HG02943 (cell line): ENCODE data around the gene CCDC63.
"Not testable (repeated sequence)": the region's sequence is repeated elsewhere in the genome, so short reads cannot be mapped to it uniquely, and the experiment has no call there.

Source experiments
- ATAC-seq: cut with Tn5 transposase; IDR thresholded peaks from one replicate; pipeline ENCODE4 v1.9.1; 2021; ENCODE audit warnings: mild to moderate bottlenecking, low read depth, moderate library complexity; ENCODE audit not compliant: unreplicated experiment

Gene CCDC63

DNA sequence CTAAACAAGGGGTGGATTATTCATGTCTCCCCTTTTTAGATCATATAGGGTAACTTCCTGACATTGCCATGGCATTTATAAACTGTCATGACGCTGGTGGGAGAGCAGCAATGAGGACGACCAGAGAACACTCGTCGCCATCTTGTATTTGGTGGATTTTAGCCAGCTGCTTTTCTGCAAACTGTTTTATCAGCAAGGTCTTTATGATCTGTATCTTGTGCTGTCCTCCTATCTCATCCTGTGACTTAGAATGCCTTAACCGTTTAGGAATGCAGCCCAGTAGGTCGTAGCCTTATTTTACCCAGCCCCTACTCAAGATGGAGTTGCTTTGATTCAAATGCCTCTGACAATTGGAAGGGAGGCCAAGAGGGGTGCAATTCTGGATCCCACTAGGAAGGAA lies 5.8 kb upstream of the CCDC63 start:
- no peak for ATAC-seq

DNA sequence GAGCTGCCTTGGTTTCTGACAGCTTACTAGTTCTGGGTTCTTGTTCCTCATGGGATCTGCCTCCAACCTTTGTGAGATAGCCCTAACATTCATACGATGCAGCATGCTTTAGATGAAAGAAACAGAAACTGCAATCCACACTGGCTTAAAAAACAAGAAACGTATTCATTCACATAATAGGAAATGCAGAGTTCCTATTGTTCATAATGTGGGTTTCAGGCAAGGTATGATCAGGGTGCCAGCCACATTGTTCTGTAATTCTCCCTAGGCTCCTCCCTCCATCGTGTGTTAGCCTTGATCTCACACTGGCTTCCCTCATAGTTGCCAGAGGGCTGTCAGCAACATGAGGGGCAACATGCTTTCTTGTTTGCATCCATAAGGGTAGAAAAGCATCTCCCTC lies 2.7 kb upstream of the CCDC63 start:
- ATAC-seq = no peak

DNA sequence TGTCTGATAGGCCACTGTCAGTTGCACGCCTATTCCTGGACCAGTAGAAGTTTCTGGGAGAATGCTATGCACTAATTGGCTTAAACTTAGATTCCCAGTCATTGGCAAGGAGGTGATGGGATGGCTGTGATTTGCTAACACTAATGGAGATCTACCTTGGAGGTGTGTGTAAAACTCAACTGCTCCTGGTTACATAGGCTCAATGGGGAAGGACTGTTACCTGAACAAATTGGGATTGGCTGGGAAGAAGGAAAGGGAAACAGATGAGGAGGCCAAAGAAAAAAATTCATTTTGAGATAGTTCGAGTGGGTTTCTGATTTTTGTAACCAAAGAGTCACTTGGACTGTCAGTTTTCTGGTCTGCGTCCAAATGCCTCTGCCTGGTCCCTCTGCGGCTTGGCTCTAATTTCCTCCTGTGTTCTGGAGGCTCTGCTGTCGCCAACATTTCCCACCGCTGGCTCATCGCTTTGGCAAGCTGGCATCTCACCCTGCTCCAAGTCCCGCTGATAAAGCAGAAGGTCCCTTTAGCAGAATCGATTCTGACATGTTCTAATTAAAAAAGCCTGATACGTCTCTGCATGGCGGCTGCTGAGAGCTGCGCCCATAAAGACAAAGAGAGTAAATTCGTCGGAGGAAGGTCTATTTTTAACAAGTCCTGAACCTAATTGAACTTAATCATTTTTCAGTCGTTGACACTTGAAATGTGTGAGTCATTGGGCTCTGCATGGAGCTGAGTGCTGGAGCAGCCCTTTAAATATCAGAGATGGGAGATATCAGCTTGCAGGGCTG lies 2.0 kb upstream of the CCDC63 start:
- no peak for ATAC-seq

DNA sequence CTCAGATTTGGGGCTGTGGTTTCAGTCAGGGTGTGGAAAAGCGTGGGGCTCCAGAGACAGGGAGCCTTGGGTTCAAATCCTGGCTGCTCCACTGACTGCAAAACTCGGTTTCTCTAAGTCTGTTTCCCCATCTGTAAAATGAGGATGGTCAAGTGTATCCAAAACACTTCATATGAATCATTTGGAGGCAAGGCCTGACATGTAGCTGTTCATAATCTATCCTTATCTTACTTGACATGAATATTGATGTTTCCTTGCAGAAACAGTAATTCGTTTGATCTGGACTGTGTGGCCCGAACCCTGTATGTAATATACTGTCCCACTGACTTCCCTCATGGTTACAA lies 1.5 kb upstream of the CCDC63 start:
- ATAC-seq = no peak

DNA sequence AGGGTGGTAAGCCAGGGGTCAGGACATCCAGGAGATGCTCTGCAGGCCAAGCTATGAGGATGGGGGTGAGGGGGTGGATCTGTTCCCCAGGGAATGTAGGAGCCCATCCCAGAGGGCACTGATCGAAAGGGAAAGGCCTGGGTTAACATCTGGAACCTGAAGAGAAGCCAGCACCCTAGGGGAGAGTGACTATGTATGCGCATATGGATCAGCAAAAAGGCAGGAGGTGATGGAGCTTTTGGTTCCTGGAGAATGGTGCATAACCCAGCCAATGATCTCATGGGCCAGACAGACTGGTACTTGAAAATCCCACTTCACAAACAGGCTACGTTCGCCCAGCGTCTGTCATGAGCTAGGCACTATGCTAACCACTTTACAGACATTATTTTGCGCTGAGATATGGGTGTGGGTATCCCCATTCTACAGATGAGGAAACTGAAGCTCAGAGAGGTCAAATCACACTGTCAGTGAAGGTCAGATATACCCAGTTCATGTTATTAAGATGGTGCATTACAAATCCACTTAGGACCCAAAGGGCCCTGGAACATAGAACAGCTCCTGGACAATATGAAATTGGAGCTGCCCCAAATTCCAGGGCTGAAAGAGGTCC lies 1.6 kb downstream of the CCDC63 start:
- ATAC-seq = no peak

DNA sequence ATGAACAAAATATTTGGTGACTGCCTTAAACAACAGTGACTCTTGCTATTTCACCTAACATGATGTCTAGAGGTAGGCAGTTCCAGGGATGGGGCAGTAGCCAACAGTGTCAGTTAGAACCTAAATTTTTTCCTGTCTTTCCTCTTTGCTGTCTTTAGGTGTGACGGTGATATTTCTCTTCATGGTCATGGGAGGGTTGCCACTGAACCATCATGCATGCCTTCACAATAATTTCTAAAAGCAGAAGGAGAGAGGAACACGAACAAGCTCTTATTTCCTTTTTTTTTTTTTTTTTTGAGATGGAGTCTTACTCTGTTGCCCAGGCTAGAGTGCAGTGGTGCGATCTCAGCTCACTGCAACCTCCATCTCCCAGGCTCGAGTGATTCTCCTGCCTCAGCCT lies 2.4 kb downstream of the CCDC63 start:
- no peak for ATAC-seq

DNA sequence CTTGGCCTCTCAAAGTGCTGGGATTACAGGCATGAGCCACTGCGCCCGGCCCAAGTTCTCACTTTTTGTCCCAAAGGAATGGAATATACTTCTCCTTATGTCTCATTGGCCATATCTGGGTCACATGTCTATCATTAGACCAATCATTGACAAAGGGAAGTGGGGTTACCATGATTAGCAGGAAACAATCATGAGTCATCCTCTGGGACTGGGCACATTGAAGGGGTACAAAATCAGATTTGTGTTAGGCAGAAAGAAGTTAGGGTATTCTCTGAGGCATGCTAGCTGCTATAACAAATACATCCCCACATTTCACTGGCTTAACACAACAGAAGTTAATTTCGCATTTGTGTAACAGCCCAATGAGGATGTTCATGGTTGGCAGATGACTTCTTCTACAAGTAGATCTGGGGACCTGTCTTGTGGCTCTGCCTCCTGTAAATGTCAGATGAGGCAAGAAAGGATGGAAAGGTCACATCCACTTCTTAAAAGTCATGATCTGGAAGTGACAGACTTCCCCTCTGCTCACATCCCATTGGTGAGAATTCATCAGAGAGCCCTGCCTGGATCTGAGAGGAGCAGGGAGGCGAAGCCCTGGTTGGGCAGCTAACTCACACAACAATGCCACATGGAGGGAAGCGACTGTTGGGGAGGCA lies 3.1 kb downstream of the CCDC63 start:
- no peak for ATAC-seq

DNA sequence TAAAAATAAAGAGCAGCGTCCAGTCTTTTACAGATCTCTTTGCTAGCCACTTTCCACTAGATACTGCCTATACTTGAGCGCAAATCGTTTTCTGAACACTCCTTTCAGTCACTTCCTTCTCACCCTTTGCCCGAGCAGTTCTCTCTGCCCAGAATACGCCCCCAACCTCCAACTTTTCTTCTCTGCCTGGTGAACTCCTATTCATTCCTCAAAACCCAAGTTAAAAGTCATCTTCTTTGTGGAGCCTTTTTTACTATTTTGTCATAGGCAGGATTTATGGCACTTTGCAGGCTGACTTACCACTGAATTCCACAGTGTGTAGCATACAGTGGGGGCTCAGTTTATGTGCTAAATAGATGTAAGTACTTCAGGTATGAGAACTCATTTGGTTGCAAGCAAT lies 4.0 kb downstream of the CCDC63 start:
- ATAC-seq = no peak

DNA sequence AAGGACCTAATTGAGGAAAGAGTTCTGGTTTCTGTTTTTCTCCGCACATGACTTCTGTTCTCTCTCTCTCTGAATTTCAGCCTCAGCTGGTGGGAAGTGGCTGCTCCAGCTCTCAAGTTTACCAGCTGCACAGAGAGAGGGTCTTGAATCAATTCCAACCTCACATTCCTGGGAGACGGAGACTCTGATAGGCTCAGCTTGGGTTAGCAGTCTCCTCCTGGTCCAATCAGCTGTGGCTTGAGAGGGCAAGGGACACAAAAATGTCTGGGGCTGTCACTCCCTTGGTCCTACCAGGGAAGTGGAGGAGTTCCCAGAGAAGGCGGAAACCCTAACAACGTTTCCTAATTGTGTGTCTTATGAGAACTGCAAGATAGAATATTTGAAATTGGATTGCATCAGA lies 7.0 kb downstream of the CCDC63 start:
- ATAC-seq = no peak

DNA sequence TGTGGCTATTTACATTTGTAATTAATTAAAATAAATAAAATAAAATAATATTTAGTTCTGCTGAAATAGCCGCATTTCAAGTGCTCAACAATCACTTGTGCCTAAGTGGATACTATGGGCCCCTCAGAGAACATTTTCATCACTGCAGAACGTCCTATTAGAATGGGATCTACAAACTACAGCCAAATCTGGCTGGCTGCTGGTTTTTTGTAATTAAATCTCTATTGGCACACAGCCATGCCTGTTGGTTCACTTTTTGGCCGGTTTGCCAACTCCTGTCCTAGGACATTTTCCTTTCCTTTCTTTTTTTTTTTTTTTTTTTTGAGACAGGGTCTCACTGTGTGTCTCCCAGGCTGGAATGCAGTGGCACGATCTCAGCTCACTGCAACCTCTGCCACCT lies 9.8 kb downstream of the CCDC63 start:
- ATAC-seq = no peak

DNA sequence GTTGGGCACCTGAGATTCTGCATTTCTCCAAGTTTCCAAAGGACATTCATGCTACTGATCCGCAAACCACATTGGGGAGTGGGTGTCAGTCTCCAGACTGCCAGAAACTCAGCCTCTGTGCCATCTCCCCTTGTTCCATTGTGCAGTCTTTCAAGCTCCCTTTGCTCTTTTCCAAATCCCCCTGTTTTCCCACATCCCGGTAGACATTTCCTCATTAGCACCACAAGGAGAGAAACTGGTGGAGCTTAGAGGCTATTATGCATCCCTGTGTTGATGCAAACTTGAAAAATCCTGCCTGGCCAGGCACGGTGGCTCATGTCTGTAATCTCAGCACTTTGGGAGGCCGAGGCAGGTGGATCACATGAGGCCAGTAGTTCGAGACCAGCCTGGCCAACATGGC lies 10.7 kb downstream of the CCDC63 start:
- no peak for ATAC-seq

DNA sequence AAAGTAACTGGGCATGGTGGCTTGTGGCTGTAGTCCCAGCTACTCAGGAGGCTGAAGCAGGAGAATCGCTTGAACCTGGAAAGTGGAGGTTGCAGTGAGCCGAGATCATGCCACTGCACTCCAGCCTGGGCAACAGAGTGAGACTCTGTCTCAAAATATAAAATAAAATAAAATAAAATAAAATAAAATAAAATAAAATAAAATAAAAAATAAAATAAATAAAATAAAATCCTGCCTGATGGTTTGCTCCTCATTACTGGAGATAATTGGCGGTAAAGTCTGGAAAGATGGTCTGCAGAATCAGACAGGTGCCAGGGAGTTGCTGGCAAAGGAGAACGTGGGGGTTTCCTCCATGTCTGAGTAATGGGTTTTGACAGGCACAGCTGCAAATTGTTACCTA lies 11.2 kb downstream of the CCDC63 start:
- ATAC-seq = not testable (repeated sequence)

DNA sequence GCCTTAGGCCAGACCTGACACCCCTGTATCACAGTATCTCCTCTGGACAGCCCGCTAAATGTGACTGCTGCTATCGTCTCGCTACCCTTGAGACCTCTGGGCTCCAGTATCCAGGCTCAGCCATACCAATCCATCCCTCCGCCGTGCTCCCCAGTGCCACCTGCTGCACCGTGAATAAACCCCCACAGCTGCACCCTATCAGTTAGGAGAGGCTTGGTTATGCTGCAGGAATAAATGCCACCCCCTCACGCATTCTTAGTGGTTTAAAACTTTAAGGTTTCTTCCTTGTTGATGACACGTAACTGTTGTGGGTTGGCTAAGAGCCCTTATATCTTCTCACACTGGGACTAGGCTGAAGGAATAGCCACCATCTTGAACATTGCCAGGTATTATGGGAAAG lies 12.1 kb downstream of the CCDC63 start:
- no peak for ATAC-seq

DNA sequence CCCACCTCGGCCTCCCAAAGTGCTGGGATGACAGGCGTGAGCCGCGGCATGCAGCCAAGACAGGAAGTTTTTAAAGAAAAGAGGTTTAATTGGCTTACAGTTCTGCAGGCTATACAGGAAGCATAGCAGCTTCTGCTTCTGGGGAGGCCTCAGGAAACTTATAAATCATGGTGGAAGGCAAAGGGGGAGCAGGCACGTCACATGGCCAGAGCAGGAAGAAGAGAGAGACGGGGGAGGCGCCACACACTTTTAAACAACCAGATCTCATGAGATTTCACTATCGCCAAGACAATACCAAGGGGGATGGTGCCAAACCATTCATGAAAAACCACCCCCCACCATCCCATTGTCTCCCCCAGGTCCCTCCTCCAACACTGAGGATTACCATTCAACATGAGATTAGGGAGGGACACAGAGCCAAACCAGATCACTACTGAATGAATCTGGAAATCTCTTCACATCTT lies 14.1 kb downstream of the CCDC63 start:
- no peak for ATAC-seq

DNA sequence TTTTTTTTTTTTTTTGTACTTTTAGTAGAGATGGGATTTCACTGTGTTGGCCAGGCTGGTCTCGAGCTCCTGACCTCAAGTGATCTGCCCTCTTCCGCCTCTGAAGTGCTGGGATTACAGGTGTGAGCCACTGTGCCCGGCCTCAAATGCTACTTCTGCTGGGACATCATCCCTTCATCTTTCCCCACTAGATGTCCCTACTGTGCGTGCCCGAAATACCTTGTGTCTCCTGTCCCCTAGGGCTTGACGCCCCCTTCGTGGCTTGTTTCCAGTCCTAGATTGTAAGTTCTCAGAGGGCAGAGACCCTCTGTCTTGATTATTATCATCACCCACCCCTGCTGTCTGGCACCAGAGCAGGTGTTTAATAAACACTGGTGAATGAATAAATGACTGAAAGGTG lies 14.9 kb downstream of the CCDC63 start:
- no peak for ATAC-seq

DNA sequence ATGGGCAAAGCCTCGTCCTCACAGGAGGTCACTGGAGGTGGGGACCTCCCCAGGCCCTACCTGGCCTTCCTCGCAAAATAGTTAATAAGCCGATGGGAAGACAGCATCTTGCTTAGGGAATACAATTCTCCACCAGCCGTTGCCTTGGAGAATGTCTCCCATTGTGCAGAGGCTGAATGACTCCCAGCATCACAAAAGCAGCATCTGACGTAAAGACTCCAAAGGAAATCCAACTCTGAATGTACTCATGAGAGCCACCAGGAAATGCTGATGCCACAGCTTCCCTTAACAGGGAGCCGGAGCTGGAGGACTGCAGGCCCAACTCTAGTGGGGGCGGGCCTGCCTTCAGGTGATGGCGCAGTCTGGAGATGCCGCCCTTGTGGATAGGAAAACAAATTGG lies 15.5 kb downstream of the CCDC63 start:
- no peak for ATAC-seq

DNA sequence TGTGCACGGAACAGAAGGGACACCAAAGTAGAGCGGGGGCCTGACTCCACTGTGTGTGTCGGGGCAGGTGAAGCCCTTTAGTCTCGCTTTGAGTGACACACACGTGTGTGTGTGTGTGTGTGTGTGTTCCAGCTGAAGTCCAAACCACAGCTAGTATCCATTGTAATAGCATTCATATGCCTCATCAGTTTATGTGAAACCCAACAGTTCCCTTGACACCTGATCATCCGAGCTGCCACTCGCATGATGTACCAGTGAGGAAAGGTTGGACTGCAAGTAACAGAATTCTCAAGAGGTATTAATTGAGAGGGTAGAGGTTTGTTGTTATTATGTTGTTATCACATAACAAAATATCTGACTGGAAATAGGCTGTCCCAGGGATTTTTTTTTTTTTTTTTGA lies 16.4 kb downstream of the CCDC63 start:
- no peak for ATAC-seq

DNA sequence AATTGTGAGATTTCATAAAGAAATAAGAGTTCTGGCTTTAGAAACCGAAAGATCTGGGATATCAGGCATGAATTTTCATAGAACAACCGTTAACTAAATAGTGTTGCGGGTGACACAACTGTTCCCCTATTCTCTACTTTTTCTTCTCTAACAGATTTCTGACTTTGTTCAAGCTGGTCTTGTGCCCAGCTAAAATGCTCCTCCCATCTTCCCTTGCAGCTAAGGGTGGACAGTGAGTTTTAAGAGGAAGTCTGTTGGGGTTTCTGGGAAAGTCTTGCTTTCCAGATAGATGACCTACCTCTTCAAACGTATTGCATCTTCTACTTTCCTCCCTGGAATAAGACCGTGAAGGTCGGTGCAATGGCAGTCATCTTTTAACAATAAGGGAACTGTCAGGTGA lies 18.7 kb downstream of the CCDC63 start:
- ATAC-seq = no peak

DNA sequence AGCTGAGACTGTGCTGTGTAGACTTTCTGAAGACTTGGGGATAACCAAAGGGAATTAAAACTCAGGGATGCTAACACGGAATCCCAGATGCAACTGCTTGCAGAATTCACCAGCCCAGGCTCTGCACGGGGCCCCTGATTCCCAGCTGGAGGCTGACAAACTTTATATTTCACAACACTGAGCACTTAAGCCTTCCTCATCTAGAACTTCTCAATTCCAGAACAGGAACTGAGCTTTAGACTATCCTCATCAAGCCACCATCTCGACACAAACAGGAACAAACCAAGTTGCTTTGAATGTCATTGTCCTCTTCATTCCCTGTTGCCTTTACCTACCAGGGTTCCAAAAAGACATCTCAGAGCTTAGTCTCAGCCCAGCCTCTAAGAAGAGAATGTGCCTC lies 22.2 kb downstream of the CCDC63 start:
- no peak for ATAC-seq

DNA sequence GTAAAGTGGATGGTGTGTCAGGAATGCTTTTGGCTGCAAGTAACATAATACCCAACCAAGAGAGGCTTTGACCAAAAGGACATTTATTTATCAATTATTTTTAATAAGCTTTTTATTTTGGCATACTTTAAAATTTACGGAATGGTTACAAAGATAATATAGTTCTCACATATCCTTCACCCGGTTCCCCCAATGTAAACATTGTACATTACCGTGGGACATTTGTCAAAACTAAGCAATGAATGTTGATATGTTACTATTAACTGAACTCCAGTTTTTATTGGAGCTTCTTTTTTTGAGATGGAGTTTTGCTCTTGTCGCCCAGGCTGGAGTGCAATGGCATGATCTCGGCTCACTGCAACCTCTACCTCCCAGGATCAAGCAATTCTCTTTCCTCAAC lies 23.0 kb downstream of the CCDC63 start:
- no peak for ATAC-seq

DNA sequence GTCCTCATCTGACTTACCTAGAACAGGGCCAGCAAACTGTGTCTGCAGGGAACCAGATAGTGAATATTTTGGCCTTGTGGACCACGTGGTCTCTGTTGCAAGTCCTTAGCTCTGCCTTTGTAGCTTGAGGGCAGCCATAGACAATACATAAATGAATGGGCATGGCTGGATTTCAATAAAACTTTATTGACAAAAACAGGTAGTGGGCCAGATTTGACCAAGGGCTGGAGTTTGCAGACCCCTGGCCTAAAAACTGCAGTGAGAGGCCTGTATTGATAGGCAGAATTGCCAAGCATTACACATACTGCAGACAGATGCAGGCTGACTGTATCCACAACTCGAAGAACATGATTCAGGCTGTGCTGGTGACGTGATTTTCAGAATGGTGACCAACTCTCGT lies 25.3 kb downstream of the CCDC63 start:
- ATAC-seq = no peak

DNA sequence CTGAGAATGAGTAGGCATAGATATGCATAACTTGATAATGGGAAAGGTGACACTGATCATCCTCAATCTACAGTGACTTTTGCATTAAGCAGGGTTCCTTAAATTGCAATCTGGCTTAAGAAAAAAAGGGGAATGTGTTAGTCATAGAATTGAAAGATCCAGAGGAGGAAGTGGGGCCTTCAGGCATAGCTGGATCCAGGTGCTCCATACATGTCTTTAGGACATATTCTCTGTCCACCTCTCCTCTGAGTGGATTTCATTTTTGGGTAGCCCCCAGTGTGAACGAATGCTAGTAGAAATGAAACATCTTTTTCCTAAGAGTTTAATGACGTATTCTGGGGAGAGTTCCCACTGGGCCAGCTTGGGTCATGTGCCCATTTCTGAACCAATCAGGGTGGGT lies 27.6 kb downstream of the CCDC63 start:
- ATAC-seq = no peak
